ENCODE data around the gene KCTD13. TPM values are rescaled to one million over a fixed set of nuclear protein-coding genes. Genes with fewer than 3 reads are reported as not detected.
A peak's percentile ranks its signal among the peaks of the same experiment; 100 is the strongest.
"Not testable (repeated sequence)": the region's sequence is repeated elsewhere in the genome, so short reads cannot be mapped to it uniquely, and the experiment has no call there.

The KCTD13 gene
- total RNA-seq, 1 donor from 2014 or later: 11.1 TPM

DNA sequence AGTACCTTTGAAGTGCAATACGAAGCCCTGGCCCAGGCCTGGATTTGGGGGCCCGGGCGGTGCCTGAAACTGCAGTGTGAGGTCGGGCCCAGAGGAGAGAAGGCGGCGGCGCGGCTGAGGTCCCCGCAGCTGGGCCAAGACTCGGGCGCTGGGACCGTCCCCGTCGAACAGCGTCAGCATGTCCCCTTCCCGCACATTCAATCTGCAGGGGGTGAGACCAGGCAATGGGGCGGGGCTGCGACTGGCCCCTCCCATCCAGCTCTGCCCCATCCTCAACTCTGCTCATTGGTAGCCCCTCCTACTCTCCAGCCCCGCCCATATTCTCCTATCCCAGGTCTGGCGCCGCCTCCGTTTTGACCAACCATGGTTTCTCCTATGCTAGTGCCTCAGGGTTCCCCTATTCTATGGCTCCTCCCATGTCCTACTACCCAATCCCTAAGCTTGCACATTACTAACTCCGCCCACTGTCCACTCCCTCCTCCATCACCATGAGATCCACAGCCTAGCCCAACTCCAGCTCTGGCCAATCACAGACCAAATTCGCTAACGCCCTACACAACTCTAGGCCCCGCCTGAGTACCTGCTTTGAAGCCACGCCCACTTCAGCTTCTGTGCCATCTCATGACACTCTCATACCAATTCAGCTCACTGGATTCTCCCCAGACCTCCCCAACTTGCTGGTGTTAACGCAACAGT, 48.6 kb downstream of the KCTD13 start:
- ATAC-seq: peak; percentile 71

- ATAC-seq: no peak
These were observed 49.3 kb downstream of the KCTD13 start for GRCh38 chr16:29876594-29877249.

DNA sequence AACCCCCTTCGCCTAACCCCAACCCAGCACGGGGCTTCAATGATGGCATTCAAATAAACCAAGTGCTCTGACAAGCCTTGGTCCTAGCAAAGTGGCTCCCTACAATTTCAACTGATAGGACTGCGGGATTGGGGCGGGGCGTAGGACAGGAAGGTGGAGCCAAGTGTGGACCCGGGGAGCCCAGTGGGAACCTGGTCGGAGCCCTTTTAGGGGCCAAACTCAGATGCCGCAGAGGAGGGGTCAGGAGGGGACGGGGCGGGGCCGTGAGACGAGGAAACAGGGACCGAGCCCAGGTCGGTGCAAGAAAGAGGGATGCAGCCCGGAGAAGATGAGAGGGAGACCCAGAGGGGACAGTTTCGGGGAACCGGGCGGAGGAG, 49.8 kb downstream of the KCTD13 start:
- no peak for ATAC-seq

- ATAC-seq: no peak
These were observed 50.8 kb downstream of the KCTD13 start for GRCh38 chr16:29875206-29875605.

DNA sequence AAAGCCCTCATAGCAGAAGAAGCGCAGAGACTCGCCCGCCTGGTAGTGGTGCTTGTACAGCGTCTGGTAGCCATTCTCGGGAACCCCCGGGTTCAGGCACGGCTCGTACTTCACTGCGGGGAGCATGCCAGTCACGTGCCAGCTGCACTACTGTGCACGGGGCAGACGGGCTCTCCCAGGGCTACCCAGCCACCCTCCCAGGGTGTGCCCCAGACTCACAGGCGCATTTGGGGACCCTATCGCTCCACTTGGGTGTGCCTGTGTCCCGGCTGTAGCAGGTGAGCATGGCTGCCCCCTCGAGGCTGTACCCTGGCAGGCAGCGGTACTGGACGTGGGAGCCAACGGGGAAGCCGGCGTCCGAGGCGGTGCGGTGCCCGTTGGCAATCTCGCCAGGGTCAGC, 52.7 kb downstream of the KCTD13 start:
- no peak for ATAC-seq

DNA sequence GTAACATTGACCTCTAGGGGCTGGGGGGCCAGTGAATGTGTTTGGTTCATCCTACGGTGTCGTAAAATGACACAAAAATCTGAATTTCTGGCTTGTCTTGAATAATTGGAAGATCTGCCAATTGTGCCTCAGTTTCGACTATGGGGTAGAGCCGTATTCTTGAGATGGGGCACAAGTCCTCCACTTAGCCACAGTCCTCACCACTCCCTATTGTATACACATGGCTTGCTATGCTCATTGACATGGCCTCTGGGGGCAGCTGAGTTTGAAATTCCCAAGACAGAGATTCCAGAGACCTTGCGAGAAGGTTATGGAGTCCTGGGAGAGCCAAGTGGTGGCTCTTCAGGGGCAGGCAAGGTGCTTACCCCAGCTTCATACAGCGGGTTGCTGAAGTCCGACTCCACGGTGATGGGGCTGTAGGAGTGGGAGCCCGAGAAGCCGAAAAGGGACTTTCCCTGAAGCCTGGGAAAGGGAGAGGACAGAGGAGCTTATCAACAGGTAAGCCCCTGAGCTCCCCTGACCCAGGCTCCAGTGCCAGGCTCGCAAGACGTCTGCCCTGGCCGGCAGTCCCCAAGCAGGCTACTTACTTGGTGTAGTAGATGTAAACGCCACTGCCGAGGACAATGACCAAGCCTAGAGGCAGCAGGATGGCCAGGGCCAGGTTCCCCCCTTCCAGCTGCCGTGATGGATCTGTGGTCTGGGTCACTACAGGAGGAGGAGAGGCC, 54.0 kb downstream of the KCTD13 start:
- ATAC-seq: no peak

DNA sequence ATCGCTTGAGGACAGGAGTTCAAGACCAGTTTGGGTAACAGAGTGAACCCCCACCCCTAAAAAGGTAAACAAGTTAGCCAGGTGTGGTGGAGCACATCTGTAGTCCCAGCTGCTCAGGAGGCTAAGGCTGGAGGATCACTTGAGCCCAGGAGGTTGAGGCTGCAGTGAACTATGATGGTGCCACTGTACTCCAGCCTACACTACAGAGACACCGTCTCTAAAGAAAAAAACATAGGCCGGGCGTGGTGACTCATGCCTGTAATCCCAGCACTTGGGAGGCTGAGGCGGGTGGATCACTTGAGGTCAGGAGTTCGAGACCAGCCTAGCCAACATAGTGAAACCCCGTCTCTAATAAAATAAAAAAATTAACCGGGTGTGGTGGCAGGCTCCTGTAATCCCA, 57.0 kb downstream of the KCTD13 start:
- not testable (repeated sequence) for ATAC-seq

- no peak for ATAC-seq
These were observed 57.5 kb downstream of the KCTD13 start for GRCh38 chr16:29868396-29869009.

- ATAC-seq: no peak
These were observed 61.8 kb downstream of the KCTD13 start for GRCh38 chr16:29864205-29864604.

DNA sequence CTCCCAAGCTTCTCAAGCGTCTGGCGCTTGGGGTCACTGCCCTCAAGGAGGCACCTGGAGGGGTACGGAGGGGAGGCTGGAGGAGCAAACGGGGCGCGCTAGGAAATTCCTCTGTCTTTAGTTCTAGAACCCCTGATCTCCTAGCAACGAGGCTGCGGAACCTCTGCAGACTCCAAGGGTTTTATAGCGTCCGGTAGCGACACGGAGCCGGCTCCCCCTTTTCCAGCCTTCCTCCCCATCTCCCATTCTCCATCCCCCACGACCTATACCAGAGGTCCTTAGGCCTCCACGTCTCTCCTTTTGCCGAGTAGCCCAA, 62.4 kb downstream of the KCTD13 start:
- no peak for ATAC-seq

DNA sequence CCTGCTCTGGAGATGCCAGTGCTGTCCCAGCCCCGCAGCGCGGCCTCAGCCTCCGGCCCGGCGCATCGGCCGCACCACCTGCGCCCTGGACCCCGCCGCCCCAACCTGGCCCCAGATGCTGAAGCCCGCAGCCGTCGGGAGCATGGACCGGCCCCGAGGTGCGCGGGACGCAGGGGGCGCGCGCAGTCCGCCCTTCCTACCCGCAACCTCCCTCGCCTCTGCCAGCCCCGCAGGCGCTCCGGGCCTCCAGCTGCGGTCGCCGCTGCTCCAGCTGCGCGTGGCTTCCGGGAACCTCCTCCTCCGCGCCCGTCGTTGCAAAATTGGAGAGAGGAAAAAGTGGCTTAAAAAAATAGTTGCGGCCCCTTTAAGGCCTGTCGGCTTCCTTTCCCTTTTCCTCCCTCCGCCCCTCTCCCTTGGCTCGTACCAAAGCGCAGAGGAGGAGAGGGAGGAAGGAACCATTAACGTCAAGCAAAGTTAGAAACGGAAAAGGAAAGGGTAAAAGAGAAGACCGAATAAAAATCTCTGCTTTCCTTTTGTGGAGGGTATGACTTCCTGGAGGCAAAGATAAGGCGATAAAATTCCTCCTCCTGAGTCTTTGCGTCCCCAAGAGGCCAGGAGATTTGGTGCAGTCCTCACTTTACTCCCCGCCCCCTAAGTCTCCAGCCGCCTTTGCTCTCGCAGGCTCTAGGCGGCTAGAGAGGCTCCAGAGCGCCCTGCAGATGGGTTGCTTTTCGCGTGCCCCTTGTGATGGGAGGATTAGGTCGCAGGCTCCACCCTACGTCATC, 63.0 kb downstream of the KCTD13 start, which contains the start of gene CDIPT:
Gene CDIPT, minus strand, starts transcription at position 343 of the 785 bp plus-strand sequence. CDS start 369 bp downstream, outside the sequence.
- ATAC-seq: peak; percentile 96

- no peak for ATAC-seq
These were observed 63.6 kb downstream of the KCTD13 start for GRCh38 chr16:29862383-29862883.

DNA sequence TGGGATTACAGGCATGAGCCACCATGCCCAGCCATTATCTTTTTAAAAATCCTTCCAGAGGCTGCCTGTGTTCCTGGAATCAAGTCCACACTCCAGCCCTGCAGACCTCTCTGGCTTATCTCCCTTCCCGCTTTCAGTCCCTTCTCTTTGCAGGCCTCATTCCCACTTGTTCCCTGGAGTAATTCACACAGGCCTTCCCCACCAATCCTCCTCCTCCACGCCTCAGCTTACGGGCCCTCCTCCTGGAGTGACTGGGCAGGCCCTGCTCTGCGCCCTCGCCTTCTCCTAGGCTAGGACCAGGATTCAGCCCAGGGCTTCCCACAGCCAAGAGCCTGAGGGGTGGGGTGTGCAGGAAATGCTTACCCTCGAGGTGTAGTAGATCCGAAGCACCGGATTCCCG, 65.8 kb downstream of the KCTD13 start:
- ATAC-seq: no peak

DNA sequence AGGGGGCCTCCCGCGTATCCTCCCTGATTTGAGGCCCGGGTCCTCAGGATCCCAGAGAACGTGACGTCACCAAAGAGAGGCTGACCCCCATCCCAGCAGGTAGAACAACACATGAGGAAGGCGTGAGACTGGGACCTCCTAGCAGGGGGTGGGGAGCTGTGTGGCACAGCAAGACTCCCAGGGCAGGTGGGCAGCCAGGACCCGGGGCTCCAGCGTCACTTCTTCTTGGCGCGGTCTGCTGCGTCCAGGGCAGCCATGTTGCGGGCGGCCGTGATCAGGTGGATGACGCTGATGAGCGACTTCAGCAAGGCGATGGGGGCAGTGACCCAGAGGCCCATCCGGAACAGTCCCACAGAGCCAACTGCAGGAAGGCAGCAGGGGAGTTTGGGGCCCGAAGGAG, 67.1 kb downstream of the KCTD13 start:
- no peak for ATAC-seq

- ATAC-seq: no peak
These were observed 67.7 kb downstream of the KCTD13 start for GRCh38 chr16:29858149-29858849.

DNA sequence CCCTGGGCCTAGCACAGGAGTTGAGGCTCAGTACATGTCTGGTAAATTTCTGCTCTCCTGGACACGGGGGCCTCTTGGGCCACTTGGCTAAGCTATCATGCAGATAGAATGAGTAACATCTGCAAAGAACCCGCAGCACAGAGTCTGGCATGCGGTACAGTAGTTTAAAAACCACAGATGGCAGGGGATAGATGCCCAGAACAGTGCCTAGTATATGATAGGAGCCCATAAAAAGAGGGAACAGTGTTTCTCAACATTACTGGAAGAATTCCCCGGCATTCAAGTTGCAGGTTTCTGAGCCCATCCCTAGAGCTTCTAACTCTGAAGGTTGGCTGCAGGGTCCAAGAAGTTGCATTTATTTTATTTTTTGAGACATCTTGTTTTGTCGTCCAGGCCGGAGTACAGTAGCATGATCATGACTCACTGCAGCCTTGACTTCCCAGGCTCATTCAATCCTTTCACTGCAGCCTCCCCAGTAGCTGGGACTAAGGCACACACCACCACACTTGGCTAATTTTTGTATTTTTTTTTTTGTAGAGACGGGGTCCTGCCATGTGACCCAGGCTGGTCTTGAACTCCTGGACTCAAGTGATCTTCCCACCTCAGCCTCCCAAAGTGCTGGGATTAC, 68.8 kb downstream of the KCTD13 start:
- ATAC-seq: no peak

Other genes with a start within 250 kb of the KCTD13 start
- 0.60 TPM for gene QPRT, start 247.0 kb downstream of the KCTD13 start, total RNA-seq
- gene C16orf54, start 180.2 kb downstream of the KCTD13 start, total RNA-seq: 0.36 TPM
- not detected for gene ZG16, start 148.0 kb downstream of the KCTD13 start, total RNA-seq
- 28.7 TPM for gene KIF22, start 135.5 kb downstream of the KCTD13 start, total RNA-seq
- gene MAZ, start 119.7 kb downstream of the KCTD13 start, total RNA-seq: 169 TPM
- gene PRRT2, start 114.0 kb downstream of the KCTD13 start, total RNA-seq: not detected
- 13.4 TPM for gene PAGR1, start 110.1 kb downstream of the KCTD13 start, total RNA-seq
- gene MVP, start 105.8 kb downstream of the KCTD13 start, total RNA-seq: 67.9 TPM
- 36.9 TPM for gene CDIPT, start 63.0 kb downstream of the KCTD13 start, total RNA-seq
- 2.9 TPM for gene SEZ6L2, start 26.7 kb downstream of the KCTD13 start, total RNA-seq
- 1.00 TPM for gene ASPHD1, start 25.7 kb downstream of the KCTD13 start, total RNA-seq
- gene TMEM219, start 35.9 kb upstream of the KCTD13 start, total RNA-seq: 74.5 TPM
- gene TAOK2, start 47.6 kb upstream of the KCTD13 start, total RNA-seq: 17.7 TPM
- 7.1 TPM for gene HIRIP3, start 69.4 kb upstream of the KCTD13 start, total RNA-seq
- gene INO80E, start 70.0 kb upstream of the KCTD13 start, total RNA-seq: 37.0 TPM
- 0.20 TPM for gene DOC2A, start 84.8 kb upstream of the KCTD13 start, total RNA-seq
- gene C16orf92, start 97.0 kb upstream of the KCTD13 start, total RNA-seq: not detected
- 0.20 TPM for gene TLCD3B, start 105.0 kb upstream of the KCTD13 start, total RNA-seq
- 1,863 TPM for gene ALDOA, start 139.5 kb upstream of the KCTD13 start, total RNA-seq
- gene PPP4C, start 149.8 kb upstream of the KCTD13 start, total RNA-seq: 112 TPM
- 3.6 TPM for gene TBX6, start 165.7 kb upstream of the KCTD13 start, total RNA-seq
- gene YPEL3, start 170.0 kb upstream of the KCTD13 start, total RNA-seq: 22.8 TPM
- 85.3 TPM for gene GDPD3, start 187.3 kb upstream of the KCTD13 start, total RNA-seq
- gene MAPK3, start 197.0 kb upstream of the KCTD13 start, total RNA-seq: 126 TPM

All from esophagus mucosa (tissue), 1 donor.